GM21528 (cell line): ENCODE results near the gene NID1.
"Not testable (repeated sequence)": the region's sequence is repeated elsewhere in the genome, so short reads cannot be mapped to it uniquely, and the experiment has no call there.

Experiments
- ATAC-seq: cut with Tn5 transposase; IDR thresholded peaks from one replicate; pipeline ENCODE4 v1.9.1; 2021; ENCODE audit warnings: mild to moderate bottlenecking, moderate library complexity; ENCODE audit not compliant: unreplicated experiment, low FRiP score

NID1 gene

GRCh38 chr1:236000781-236001180 lies 64.1 kb downstream of the NID1 start:
- ATAC-seq: no peak

DNA sequence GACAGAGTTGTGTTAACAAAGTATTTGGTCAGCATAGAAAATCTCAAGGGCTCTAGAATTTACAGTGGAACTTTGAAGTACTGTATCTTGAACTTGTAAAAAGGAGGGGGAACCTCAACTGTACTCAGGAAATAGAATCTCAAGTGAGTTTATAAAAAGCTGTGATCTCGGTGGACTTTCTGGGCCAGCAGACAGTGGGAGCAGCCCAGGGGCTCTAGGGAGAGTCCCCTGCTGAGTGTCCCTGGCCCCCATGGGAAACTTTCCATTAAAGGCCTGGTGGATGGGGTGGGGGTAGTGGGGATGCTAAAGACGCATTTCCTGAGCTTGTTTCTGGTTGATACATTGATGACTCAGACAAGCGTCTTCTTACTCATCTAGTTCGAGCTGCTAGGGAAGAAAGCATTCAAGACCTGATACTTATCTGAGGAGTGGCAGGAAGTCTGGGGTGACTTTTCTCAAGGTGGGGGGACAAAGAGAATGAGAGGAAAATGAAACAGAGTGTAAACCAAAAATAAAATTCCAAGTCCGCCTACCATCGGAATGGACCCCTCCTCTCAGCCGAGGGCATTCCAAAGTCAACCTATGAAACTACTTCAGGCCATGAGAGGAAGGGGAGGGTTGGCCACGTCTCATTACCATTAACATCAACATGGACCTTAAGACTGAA lies 65.5 kb downstream of the NID1 start:
- peak; percentile 81 for ATAC-seq

DNA sequence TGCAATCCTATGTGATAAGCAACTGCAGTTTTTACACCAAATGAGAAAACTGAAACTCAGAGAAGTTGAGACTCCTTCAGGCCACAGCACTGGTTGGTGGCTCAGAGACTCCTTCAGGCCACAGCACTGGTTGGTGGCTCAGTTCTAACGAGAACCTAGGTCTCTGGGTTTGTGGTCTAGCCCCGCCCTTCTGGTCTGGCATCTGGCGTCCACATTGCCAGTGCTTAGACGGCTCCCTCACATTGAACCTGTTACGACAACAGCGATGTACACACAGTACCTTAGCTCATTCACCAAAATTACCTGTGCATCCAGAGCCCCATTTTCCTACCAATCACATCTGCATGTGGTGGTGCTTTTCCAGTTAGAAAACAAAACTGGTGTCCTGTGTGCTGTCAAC lies 66.1 kb downstream of the NID1 start:
- ATAC-seq: peak; percentile 42

DNA sequence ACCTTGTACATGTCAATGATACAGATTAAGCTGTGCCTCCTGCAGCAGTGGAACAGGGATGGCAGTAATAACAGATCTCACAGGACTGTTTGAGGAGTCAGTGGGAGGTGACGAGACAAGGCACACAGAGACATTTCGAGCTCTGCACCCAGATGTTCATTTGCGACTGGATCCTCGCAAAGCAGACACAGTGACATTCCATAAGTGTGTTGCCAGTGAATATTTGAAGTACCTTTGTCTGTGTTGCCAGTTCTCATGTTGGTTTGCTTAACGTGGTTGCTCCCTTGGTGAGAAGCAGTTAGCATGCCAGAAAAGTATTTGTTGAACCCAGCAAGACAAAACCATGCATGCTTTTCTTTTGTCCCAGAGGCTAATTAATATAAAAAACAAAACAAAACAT lies 67.0 kb downstream of the NID1 start:
- no peak for ATAC-seq

DNA sequence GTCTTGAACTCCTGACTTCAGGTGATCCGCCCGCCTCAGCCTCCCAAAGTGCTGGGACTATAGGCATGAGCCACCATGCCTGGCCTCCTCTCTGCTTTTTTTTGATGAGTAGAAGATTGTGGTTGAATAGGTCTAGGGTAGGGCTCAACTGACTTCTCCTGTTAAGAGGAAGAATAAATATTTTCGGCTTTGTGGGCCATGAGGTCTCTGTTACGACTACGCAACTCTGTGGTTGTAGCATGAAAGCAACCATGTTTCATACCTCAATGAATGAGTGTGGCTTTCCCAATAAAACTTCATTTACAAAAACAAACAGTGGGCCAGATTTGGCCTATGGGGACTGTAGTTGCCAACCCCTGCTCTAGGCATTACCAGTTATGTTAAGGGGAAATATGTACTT lies 67.8 kb downstream of the NID1 start:
- no peak for ATAC-seq

DNA sequence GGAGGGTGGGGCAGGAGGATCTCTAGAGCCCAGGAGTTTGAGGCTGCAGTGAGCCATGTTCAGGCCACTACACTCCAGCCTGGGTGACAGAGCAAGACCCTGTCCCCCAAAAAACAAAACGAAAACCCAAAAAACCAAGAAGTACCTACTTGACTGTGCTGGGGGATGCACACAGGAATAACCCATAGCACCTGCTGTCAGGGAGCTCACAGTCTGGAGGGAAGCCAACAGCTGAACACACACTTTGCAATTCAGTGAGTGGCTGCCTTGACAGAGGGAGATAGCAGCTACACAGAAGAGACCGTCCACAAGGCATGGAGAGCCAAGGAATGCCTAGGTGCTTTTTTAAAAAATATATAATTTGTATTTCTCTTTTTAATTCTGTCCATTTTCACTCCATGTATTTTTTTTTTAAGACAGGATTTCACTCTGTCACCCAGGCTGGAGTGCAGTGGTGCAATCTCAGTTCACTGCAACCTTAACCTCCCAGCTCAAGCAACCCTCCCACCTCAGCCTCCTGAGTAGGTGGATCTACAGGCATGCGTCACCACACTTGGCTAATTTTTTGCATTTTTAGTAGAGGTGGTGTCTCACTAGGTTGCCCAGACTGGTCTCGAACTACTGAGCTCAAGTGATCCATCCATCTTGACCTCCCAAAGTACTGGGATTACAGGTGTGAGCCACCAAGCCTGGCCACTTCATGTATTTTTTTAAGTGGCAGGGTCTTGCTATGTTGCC lies 68.7 kb downstream of the NID1 start:
- no peak for ATAC-seq

DNA sequence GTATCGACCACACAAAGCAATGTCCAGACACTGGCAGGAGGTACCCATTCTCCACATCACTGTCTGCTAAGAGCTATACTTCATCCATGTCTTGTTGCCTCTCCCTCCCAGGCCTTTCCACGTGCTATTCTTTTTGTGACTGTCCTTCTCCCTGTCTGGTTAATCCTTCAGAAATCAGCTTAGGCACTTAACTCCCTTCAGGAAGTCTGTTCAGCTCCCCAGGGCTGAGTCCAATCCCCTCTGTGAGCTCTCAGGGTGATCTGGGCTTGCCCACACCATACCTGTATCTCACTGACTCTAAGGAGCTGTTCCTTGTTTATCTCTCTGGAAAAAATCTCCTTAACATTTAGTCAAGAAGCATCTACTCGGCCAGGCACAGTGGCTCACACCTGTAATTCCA lies 69.4 kb downstream of the NID1 start:
- no peak for ATAC-seq

DNA sequence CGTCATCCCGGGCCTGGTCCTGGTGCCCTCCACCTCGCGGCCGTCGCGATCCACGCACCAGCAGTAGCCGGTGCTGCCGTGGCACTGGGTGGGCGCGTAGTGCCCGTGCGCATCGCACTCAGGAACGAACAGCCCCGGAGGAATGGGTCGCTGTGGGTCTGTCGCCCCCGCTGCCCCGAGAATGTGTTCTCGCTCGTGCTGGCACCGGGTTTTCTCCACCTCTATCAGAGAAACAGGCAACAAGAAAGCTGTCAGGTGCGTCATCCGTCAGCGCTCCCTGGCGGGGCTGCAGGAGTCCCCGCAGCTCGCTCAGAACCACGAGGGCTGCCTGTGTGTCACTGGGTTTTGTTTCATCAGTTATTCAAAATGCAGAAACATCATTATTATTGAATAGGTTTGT lies 71.2 kb downstream of the NID1 start:
- ATAC-seq: no peak

GRCh38 chr1:235992868-235993267 lies 72.0 kb downstream of the NID1 start:
- no peak for ATAC-seq

DNA sequence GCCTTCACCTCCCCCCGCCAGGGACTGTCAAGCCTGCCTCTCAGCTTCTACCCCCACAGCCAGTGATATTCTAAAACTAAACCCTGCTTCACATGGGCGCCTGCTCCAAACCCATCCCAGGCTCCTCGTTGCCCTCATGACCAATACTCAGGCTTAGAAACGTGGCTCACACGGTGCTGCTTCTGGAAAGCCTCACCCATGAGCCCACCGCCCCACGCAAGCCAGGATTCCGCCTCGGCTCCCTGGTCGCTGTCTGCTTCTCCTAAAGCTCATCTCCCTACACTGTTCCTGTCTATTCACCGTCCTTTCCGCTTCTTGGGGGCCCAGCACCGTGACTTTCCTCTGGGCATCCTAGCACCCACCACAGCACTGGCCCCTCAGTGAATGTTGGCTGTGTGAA lies 72.5 kb downstream of the NID1 start:
- ATAC-seq: no peak

- ATAC-seq: no peak
These were observed 74.5 kb downstream of the NID1 start for GRCh38 chr1:235990330-235990795.

- no peak for ATAC-seq
These were observed 75.8 kb downstream of the NID1 start for GRCh38 chr1:235989105-235989504.

GRCh38 chr1:235986869-235987268 lies 78.0 kb downstream of the NID1 start:
- no peak for ATAC-seq

DNA sequence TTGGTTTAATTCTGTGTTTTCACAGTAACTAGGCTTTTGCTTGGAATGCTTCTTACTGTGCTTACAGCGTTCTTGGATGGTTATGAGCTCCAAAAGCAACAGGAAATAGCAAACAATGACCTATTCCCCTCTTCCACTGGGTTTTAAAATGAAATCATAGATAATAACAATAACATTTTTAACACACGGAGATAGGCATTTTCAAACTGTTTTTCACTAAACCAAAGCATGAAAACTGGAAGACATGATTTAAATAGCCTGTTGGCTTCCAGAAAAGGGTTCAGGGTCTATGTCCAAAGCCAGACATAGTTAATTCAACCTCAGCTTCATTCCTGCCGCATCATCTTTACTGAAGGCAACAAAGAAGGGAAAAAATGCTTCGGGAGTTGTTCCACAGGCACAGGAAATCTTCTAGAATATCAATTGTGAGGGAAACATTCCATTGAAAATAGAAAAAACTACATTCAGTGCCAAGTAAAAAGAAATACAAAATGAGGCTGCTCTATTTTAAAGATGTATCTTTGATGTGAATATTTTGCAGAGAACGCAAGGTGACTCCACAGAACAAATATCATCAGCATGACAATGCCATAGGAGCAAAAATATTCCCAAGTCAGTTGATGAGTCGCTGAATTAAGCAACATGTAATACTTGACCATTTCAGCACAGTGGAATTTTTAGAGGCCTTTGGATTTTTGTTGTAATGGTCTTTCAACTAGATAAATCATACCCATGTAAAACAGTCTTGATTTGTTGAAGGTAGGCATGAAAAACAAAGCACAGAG lies 80.7 kb downstream of the NID1 start:
- ATAC-seq: no peak

DNA sequence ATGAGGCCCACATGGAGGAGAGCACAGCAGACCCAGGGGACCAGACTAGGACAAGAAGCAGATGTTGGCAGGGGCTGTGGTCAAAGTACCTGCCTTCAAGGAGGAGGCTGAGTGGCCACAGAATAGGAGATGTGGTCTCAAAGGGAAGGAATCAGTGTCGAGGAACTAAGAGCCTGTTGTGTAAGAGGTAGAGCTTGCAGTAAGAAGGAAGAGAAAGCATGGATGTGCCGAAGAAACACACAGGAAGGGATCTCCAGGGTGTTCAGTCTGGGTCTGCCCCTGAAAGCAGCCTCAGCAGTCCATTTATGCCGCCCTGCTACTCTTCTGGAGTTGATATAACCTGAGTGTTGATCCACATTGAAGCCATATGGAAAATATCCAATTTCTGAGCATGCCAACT lies 83.9 kb downstream of the NID1 start:
- no peak for ATAC-seq

- no peak for ATAC-seq
These were observed 85.1 kb downstream of the NID1 start for GRCh38 chr1:235979716-235980333.

- no peak for ATAC-seq
These were observed 85.7 kb downstream of the NID1 start for GRCh38 chr1:235979176-235979575.

GRCh38 chr1:235976490-235976889 lies 88.4 kb downstream of the NID1 start:
- no peak for ATAC-seq

DNA sequence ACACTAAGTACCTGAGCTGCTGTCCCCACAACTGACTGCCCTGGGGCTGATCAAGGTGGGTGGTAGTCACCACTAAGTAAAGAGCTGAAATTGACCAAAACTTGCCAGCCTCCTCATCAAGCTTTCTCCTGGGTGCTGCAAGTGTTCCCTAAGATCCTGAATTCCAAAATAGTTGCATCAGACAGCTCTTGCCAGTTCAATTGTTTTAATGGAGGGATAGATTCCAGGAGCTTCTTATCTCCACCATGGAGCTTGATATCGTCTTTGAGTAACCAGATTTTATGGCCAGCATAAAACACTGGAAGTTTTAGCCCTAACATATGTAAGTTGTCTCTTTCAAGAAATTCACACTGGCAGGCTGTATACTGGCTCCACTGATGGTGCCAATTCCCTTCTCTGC lies 90.3 kb downstream of the NID1 start:
- ATAC-seq: no peak

- not testable (repeated sequence) for ATAC-seq
These were observed 92.2 kb downstream of the NID1 start for GRCh38 chr1:235972691-235973090.

GRCh38 chr1:235972311-235972689 lies 92.6 kb downstream of the NID1 start:
- ATAC-seq: peak; percentile 33
